HUES6 (cell line): Measurements from ENCODE around the gene BTRC.
"Not testable (repeated sequence)": the region's sequence is repeated elsewhere in the genome, so short reads cannot be mapped to it uniquely, and the experiment has no call there.

ENCODE experiments used
- H3K27ac ChIP-seq: 2 replicates; pipeline ENCODE4 v1.7.0; 2013; ENCODE audit warnings: low read depth, mild to moderate bottlenecking, low read length, inconsistent platforms
- H3K27me3 ChIP-seq: 2 replicates; pipeline ENCODE4 v1.6.1; 2013; ENCODE audit warnings: low read length; ENCODE audit not compliant: control insufficient read depth, insufficient read depth
- H3K36me3 ChIP-seq: 2 replicates; pipeline ENCODE4 v1.6.1; 2013; ENCODE audit warnings: low read length; ENCODE audit not compliant: control insufficient read depth, insufficient read depth
- H3K4me1 ChIP-seq: 2 replicates; pipeline ENCODE4 v1.6.1; 2013; ENCODE audit warnings: low read length; ENCODE audit not compliant: control insufficient read depth, insufficient read depth
- H3K4me3 ChIP-seq: 2 replicates; pipeline ENCODE4 v1.5.1; 2013; ENCODE audit warnings: low read depth, low read length
- H3K9ac ChIP-seq: one replicate; pipeline ENCODE4 v1.6.1; 2013; ENCODE audit warnings: mild to moderate bottlenecking, low read length
- H3K9me3 ChIP-seq: 2 replicates; pipeline ENCODE4 v1.6.1; 2013; ENCODE audit warnings: low read depth, low read length; ENCODE audit not compliant: control insufficient read depth, insufficient read depth

BTRC gene

GRCh38 chr10:101388676-101389276 lies 34.8 kb downstream of the BTRC start:
- no peaks in the 10 kb centered on the region for H3K36me3 ChIP-seq
- H3K4me1 ChIP-seq, result no peaks in the 10 kb centered on the region
- no peaks in the 10 kb centered on the region for H3K9me3 ChIP-seq
- no peak overlapping the region for H3K4me3 ChIP-seq
- H3K27me3 ChIP-seq, result no peaks in the 10 kb centered on the region
- no peak overlapping the region for H3K27ac ChIP-seq
- H3K9ac ChIP-seq, result no peak overlapping the region

- not testable (repeated sequence) for H3K4me1 ChIP-seq, H3K4me3 ChIP-seq, H3K27me3 ChIP-seq, H3K9ac ChIP-seq, H3K27ac ChIP-seq, H3K36me3 ChIP-seq, H3K9me3 ChIP-seq
Measured at GRCh38 chr10:101389532-101389931, 35.6 kb downstream of the BTRC start.

- Histone ChIP-seq H3K9ac (no peak overlapping the region), H3K4me3 (no peak overlapping the region), H3K27ac (no peak overlapping the region), H3K27me3 (no peaks in the 10 kb centered on the region), H3K36me3 (no peaks in the 10 kb centered on the region), H3K4me1 (peaks cover 6% of the 10 kb centered on the region; the same call in 1 of the 2 replicates), H3K9me3 (no peaks in the 10 kb centered on the region)
Measured at GRCh38 chr10:101389986-101390531, 36.1 kb downstream of the BTRC start.

- Histone ChIP-seq H3K9me3 (no peaks in the 10 kb centered on the region), H3K36me3 (no peaks in the 10 kb centered on the region), H3K4me3 (no peak overlapping the region), H3K4me1 (peaks cover 6% of the 10 kb centered on the region; the same call in 1 of the 2 replicates), H3K9ac (no peak overlapping the region), H3K27me3 (no peaks in the 10 kb centered on the region), H3K27ac (no peak overlapping the region)
Measured at GRCh38 chr10:101393378-101393777, 39.4 kb downstream of the BTRC start.

GRCh38 chr10:101394524-101395133 lies 40.7 kb downstream of the BTRC start:
- no peaks in the 10 kb centered on the region for H3K9me3 ChIP-seq
- no peaks in the 10 kb centered on the region for H3K36me3 ChIP-seq
- H3K27me3 ChIP-seq, result no peaks in the 10 kb centered on the region
- no peak overlapping the region for H3K9ac ChIP-seq
- peaks cover 6% of the 10 kb centered on the region; the same call in 1 of the 2 replicates for H3K4me1 ChIP-seq
- H3K27ac ChIP-seq, result no peak overlapping the region
- no peak overlapping the region for H3K4me3 ChIP-seq

- Histone ChIP-seq H3K9ac (no peak overlapping the region), H3K9me3 (no peaks in the 10 kb centered on the region), H3K4me3 (no peak overlapping the region), H3K27ac (no peak overlapping the region), H3K36me3 (no peaks in the 10 kb centered on the region), H3K4me1 (peaks cover 8% of the 10 kb centered on the region; the same call in 1 of the 2 replicates), H3K27me3 (no peaks in the 10 kb centered on the region)
Measured at GRCh38 chr10:101397140-101397539, 43.2 kb downstream of the BTRC start.

- H3K27me3 ChIP-seq, result no peaks in the 10 kb centered on the region
- no peak overlapping the region for H3K4me3 ChIP-seq
- H3K9me3 ChIP-seq, result no peaks in the 10 kb centered on the region
- H3K27ac ChIP-seq, result no peak overlapping the region
- 0 out of 2 replicates have a peak, but pooled peaks cover 2% of the 10 kb centered on the region for H3K4me1 ChIP-seq
- no peaks in the 10 kb centered on the region for H3K36me3 ChIP-seq
- no peak overlapping the region for H3K9ac ChIP-seq
Measured at GRCh38 chr10:101400585-101400984, 46.6 kb downstream of the BTRC start.

- no peaks in the 10 kb centered on the region for H3K9me3 ChIP-seq
- no peak overlapping the region for H3K4me3 ChIP-seq
- no peak overlapping the region for H3K9ac ChIP-seq
- H3K27ac ChIP-seq, result no peak overlapping the region
- no peaks in the 10 kb centered on the region for H3K36me3 ChIP-seq
- no peaks in the 10 kb centered on the region for H3K27me3 ChIP-seq
- H3K4me1 ChIP-seq, result 0 out of 2 replicates have a peak, but pooled peaks cover 2% of the 10 kb centered on the region
Measured at GRCh38 chr10:101402711-101403110, 48.7 kb downstream of the BTRC start.

- Histone ChIP-seq H3K4me1 (0 out of 2 replicates have a peak, but pooled peaks cover 2% of the 10 kb centered on the region), H3K4me3 (no peak overlapping the region), H3K36me3 (no peaks in the 10 kb centered on the region), H3K9ac (no peak overlapping the region), H3K27ac (no peak overlapping the region), H3K9me3 (no peaks in the 10 kb centered on the region), H3K27me3 (no peaks in the 10 kb centered on the region)
Measured at GRCh38 chr10:101403161-101403560, 49.2 kb downstream of the BTRC start.

GRCh38 chr10:101405001-101405400 lies 51.0 kb downstream of the BTRC start:
- Histone ChIP-seq H3K9ac (no peak overlapping the region), H3K9me3 (no peaks in the 10 kb centered on the region), H3K27ac (no peak overlapping the region), H3K4me1 (0 out of 2 replicates have a peak, but pooled peaks cover 2% of the 10 kb centered on the region), H3K27me3 (no peaks in the 10 kb centered on the region), H3K4me3 (no peak overlapping the region), H3K36me3 (no peaks in the 10 kb centered on the region)

GRCh38 chr10:101411598-101411997 lies 57.6 kb downstream of the BTRC start:
- Histone ChIP-seq H3K9me3 (peaks cover 3% of the 10 kb centered on the region; the same call in 1 of the 2 replicates), H3K27me3 (no peaks in the 10 kb centered on the region), H3K4me1 (no peaks in the 10 kb centered on the region), H3K4me3 (no peak overlapping the region), H3K27ac (no peak overlapping the region), H3K36me3 (no peaks in the 10 kb centered on the region), H3K9ac (no peak overlapping the region)
